ENCODE data around the gene CDH4.

Gene CDH4

GRCh38 chr20:61919239-61919638 lies 667.2 kb downstream of the CDH4 start (continued):
- TF ChIP-seq ZNF140 (tag by site-specific recombination; IDR thresholded peaks at IDR 0.05), result no peak
- no peak for TF ChIP-seq KLF9 (tag by site-specific recombination; IDR thresholded peaks at IDR 0.05; ENCODE audit: low read depth)
- no peak for TF ChIP-seq ZBTB48 (tag by site-specific recombination; IDR thresholded peaks at IDR 0.05)

- Histone ChIP-seq H3K9me3 (ENCODE audit: control insufficient read depth, insufficient read depth, low read depth, low read length) (no peaks in the 10 kb centered on the region), H3K36me3 (ENCODE audit: control insufficient read depth in 2 of 2, insufficient read depth in 1 of 2, low read length in 2 of 2) (no peaks in the 10 kb centered on the region), H3K4me3 (ENCODE audit: low read depth, low read length) (no peak overlapping the region), H3K27ac (ENCODE audit: extremely low read depth, low read depth, low read length) (no peak overlapping the region), H3K4me1 (ENCODE audit: control insufficient read depth, insufficient read depth, low read length) (no peaks in the 10 kb centered on the region)
- TF ChIP-seq BCL6B (tag by site-specific recombination; IDR thresholded peaks at IDR 0.05), result 0 out of 2 replicates have a peak, but pooled peaks have one; percentile 21
- no peak for TF ChIP-seq ZNF140 (tag by site-specific recombination; IDR thresholded peaks at IDR 0.05)
- POLR2A ChIA-PET, result no interaction called here
- CTCF ChIA-PET, result no interaction called here
Observed at GRCh38 chr20:61919675-61920365, 667.8 kb downstream of the CDH4 start.

GRCh38 chr20:61922411-61922810 lies 670.4 kb downstream of the CDH4 start:
- POLR2A ChIA-PET, result no interaction called here

GRCh38 chr20:61922936-61923335 lies 670.9 kb downstream of the CDH4 start:
- Histone ChIP-seq H3K4me1 (ENCODE audit: control insufficient read depth, insufficient read depth, low read length) (no peaks in the 10 kb centered on the region), H3K36me3 (ENCODE audit: control insufficient read depth in 2 of 2, insufficient read depth in 1 of 2, low read length in 2 of 2) (no peaks in the 10 kb centered on the region), H3K4me3 (ENCODE audit: low read depth, low read length) (no peak overlapping the region), H3K27ac (ENCODE audit: extremely low read depth, low read depth, low read length) (no peak overlapping the region), H3K9me3 (ENCODE audit: control insufficient read depth, insufficient read depth, low read depth, low read length) (no peaks in the 10 kb centered on the region)
- ChIA-PET CTCF (interaction anchor here (0.6 kb wide), 1 partner anchor 460 kb away, joined by 5 read pairs; no protein-coding TSS in a partner anchor), POLR2A (no interaction called here)
- TF ChIP-seq ZNF426 (tag by site-specific recombination; IDR thresholded peaks at IDR 0.05), result no peak
- TF ChIP-seq ZIC2 (tag by site-specific recombination; IDR thresholded peaks at IDR 0.05), result peak; percentile 53; the same call in 1 of the 2 replicates

More at GRCh38 chr20:61922411-61922810, 670.4 kb downstream of the CDH4 start:
- H3K27ac ChIP-seq (ENCODE audit: extremely low read depth, low read depth, low read length), result no peak overlapping the region
- CTCF ChIA-PET, result no interaction called here
- H3K4me3 ChIP-seq (ENCODE audit: low read depth, low read length), result no peak overlapping the region
- H3K36me3 ChIP-seq (ENCODE audit: control insufficient read depth in 2 of 2, insufficient read depth in 1 of 2, low read length in 2 of 2), result no peaks in the 10 kb centered on the region
- TF ChIP-seq ZNF76 (tag by site-specific recombination; IDR thresholded peaks at IDR 0.05; ENCODE audit: borderline replicate concordance, low read depth) (no peak), ZNF596 (tag by site-specific recombination; IDR thresholded peaks at IDR 0.05) (no peak), ZNF629 (tag by site-specific recombination; IDR thresholded peaks at IDR 0.05) (no peak), BCL11A (tag by site-specific recombination; IDR thresholded peaks at IDR 0.05; ENCODE audit: low read depth) (no peak), ZNF133 (tag by site-specific recombination; IDR thresholded peaks at IDR 0.05) (no peak), ZNF350 (tag by site-specific recombination; IDR thresholded peaks at IDR 0.05) (no peak), ZNF501 (tag by site-specific recombination; IDR thresholded peaks at IDR 0.05) (no peak), ZNF157 (tag by site-specific recombination; IDR thresholded peaks at IDR 0.05) (no peak), REPIN1 (tag by site-specific recombination; IDR thresholded peaks at IDR 0.05; ENCODE audit: low read depth) (no peak), ZNF747 (tag by site-specific recombination; IDR thresholded peaks at IDR 0.05) (no peak), ZNF335 (tag by site-specific recombination; conservative IDR thresholded peaks at IDR 0.05) (no peak), ZNF394 (tag by site-specific recombination; IDR thresholded peaks at IDR 0.05; ENCODE audit: borderline replicate concordance) (no peak), ZBTB11 (tag by site-specific recombination; conservative IDR thresholded peaks at IDR 0.05; ENCODE audit: low read depth) (no peak)
- H3K4me1 ChIP-seq (ENCODE audit: control insufficient read depth, insufficient read depth, low read length), result no peaks in the 10 kb centered on the region
- H3K9me3 ChIP-seq (ENCODE audit: control insufficient read depth, insufficient read depth, low read depth, low read length), result no peaks in the 10 kb centered on the region
